HUES6 (cell line): ENCODE data around the gene FREM1.
"Not testable (repeated sequence)": the region's sequence is repeated elsewhere in the genome, so short reads cannot be mapped to it uniquely, and the experiment has no call there.

Experiments
- H3K27ac ChIP-seq: 2 replicates; pipeline ENCODE4 v1.7.0; 2013; ENCODE audit warnings: low read depth, mild to moderate bottlenecking, low read length, inconsistent platforms
- H3K27me3 ChIP-seq: 2 replicates; pipeline ENCODE4 v1.6.1; 2013; ENCODE audit warnings: low read length; ENCODE audit not compliant: control insufficient read depth, insufficient read depth
- H3K36me3 ChIP-seq: 2 replicates; pipeline ENCODE4 v1.6.1; 2013; ENCODE audit warnings: low read length; ENCODE audit not compliant: control insufficient read depth, insufficient read depth
- H3K4me1 ChIP-seq: 2 replicates; pipeline ENCODE4 v1.6.1; 2013; ENCODE audit warnings: low read length; ENCODE audit not compliant: control insufficient read depth, insufficient read depth
- H3K4me3 ChIP-seq: 2 replicates; pipeline ENCODE4 v1.5.1; 2013; ENCODE audit warnings: low read depth, low read length
- H3K9ac ChIP-seq: one replicate; pipeline ENCODE4 v1.6.1; 2013; ENCODE audit warnings: mild to moderate bottlenecking, low read length
- H3K9me3 ChIP-seq: 2 replicates; pipeline ENCODE4 v1.6.1; 2013; ENCODE audit warnings: low read depth, low read length; ENCODE audit not compliant: control insufficient read depth, insufficient read depth

FREM1 gene

GRCh38 chr9:14935964-14936363 lies 25.7 kb upstream of the FREM1 start:
- no peaks in the 10 kb centered on the region for H3K27me3 ChIP-seq
- no peaks in the 10 kb centered on the region for H3K9me3 ChIP-seq
- H3K36me3 ChIP-seq: no peaks in the 10 kb centered on the region
- peaks cover 6% of the 10 kb centered on the region; the same call in 1 of the 2 replicates for H3K4me1 ChIP-seq
- no peak overlapping the region for H3K4me3 ChIP-seq
- peak overlapping the region; percentile 34; the same call in 1 of the 2 replicates for H3K27ac ChIP-seq
- no peak overlapping the region for H3K9ac ChIP-seq

- H3K9ac ChIP-seq: no peak overlapping the region
- no peaks in the 10 kb centered on the region for H3K9me3 ChIP-seq
- H3K27ac ChIP-seq: no peak overlapping the region
- H3K4me1 ChIP-seq: peaks cover 6% of the 10 kb centered on the region; the same call in 1 of the 2 replicates
- H3K27me3 ChIP-seq: no peaks in the 10 kb centered on the region
- H3K4me3 ChIP-seq: no peak overlapping the region
- no peaks in the 10 kb centered on the region for H3K36me3 ChIP-seq
These were observed 25.0 kb upstream of the FREM1 start for GRCh38 chr9:14935106-14935751.

- Histone ChIP-seq H3K4me1 (peaks cover 6% of the 10 kb centered on the region; the same call in 1 of the 2 replicates), H3K27ac (no peak overlapping the region), H3K27me3 (no peaks in the 10 kb centered on the region), H3K36me3 (no peaks in the 10 kb centered on the region), H3K9ac (no peak overlapping the region), H3K9me3 (no peaks in the 10 kb centered on the region), H3K4me3 (no peak overlapping the region)
These were observed 22.4 kb upstream of the FREM1 start for GRCh38 chr9:14932641-14933040.

GRCh38 chr9:14932231-14932630 lies 22.0 kb upstream of the FREM1 start:
- no peaks in the 10 kb centered on the region for H3K36me3 ChIP-seq
- H3K27ac ChIP-seq: no peak overlapping the region
- H3K9me3 ChIP-seq: no peaks in the 10 kb centered on the region
- no peak overlapping the region for H3K4me3 ChIP-seq
- H3K4me1 ChIP-seq: peaks cover 6% of the 10 kb centered on the region; the same call in 1 of the 2 replicates
- H3K27me3 ChIP-seq: no peaks in the 10 kb centered on the region
- no peak overlapping the region for H3K9ac ChIP-seq

- Histone ChIP-seq H3K27ac (no peak overlapping the region), H3K27me3 (no peaks in the 10 kb centered on the region), H3K4me1 (no peaks in the 10 kb centered on the region), H3K9me3 (no peaks in the 10 kb centered on the region), H3K9ac (peak overlapping the region; percentile 5), H3K4me3 (no peak overlapping the region), H3K36me3 (no peaks in the 10 kb centered on the region)
These were observed 16.9 kb upstream of the FREM1 start for GRCh38 chr9:14926941-14927624.

- Histone ChIP-seq H3K27ac (no peak overlapping the region), H3K9ac (no peak overlapping the region), H3K4me3 (no peak overlapping the region), H3K4me1 (no peaks in the 10 kb centered on the region), H3K27me3 (no peaks in the 10 kb centered on the region), H3K9me3 (no peaks in the 10 kb centered on the region), H3K36me3 (no peaks in the 10 kb centered on the region)
These were observed 14.3 kb upstream of the FREM1 start for GRCh38 chr9:14924230-14925219.

GRCh38 chr9:14923701-14924100 lies 13.5 kb upstream of the FREM1 start:
- Histone ChIP-seq H3K27me3 (no peaks in the 10 kb centered on the region), H3K9me3 (no peaks in the 10 kb centered on the region), H3K9ac (no peak overlapping the region), H3K36me3 (no peaks in the 10 kb centered on the region), H3K27ac (no peak overlapping the region), H3K4me3 (no peak overlapping the region), H3K4me1 (no peaks in the 10 kb centered on the region)

GRCh38 chr9:14920805-14921204 lies 10.6 kb upstream of the FREM1 start:
- not testable (repeated sequence) for H3K36me3 ChIP-seq, H3K27me3 ChIP-seq, H3K4me1 ChIP-seq, H3K4me3 ChIP-seq, H3K27ac ChIP-seq, H3K9me3 ChIP-seq, H3K9ac ChIP-seq

GRCh38 chr9:14913366-14913765 lies 3.1 kb upstream of the FREM1 start:
- H3K36me3 ChIP-seq: no peaks in the 10 kb centered on the region
- H3K9me3 ChIP-seq: no peaks in the 10 kb centered on the region
- H3K9ac ChIP-seq: no peak overlapping the region
- peaks cover 29% of the 10 kb centered on the region for H3K4me1 ChIP-seq
- H3K27ac ChIP-seq: no peak overlapping the region
- H3K27me3 ChIP-seq: no peaks in the 10 kb centered on the region
- H3K4me3 ChIP-seq: no peak overlapping the region

GRCh38 chr9:14912859-14913258 lies 2.6 kb upstream of the FREM1 start:
- H3K36me3 ChIP-seq: no peaks in the 10 kb centered on the region
- H3K9me3 ChIP-seq: no peaks in the 10 kb centered on the region
- H3K4me3 ChIP-seq: no peak overlapping the region
- no peak overlapping the region for H3K9ac ChIP-seq
- H3K27ac ChIP-seq: no peak overlapping the region
- no peaks in the 10 kb centered on the region for H3K27me3 ChIP-seq
- H3K4me1 ChIP-seq: peaks cover 34% of the 10 kb centered on the region

- Histone ChIP-seq H3K9ac (no peak overlapping the region), H3K4me3 (no peak overlapping the region), H3K9me3 (no peaks in the 10 kb centered on the region), H3K27ac (no peak overlapping the region), H3K4me1 (peaks cover 51% of the 10 kb centered on the region), H3K36me3 (no peaks in the 10 kb centered on the region), H3K27me3 (no peaks in the 10 kb centered on the region)
These were observed 818 bp upstream of the FREM1 start for GRCh38 chr9:14911046-14911445.
